GM19397 (cell line): ENCODE results near the gene NCOA3.
"Not testable (repeated sequence)": the region's sequence is repeated elsewhere in the genome, so short reads cannot be mapped to it uniquely, and the experiment has no call there.

Experiments
- ATAC-seq: cut with Tn5 transposase; IDR thresholded peaks from one replicate; pipeline ENCODE4 v1.9.1; 2021; ENCODE audit warnings: mild to moderate bottlenecking, moderate library complexity; ENCODE audit not compliant: unreplicated experiment

Gene NCOA3

DNA sequence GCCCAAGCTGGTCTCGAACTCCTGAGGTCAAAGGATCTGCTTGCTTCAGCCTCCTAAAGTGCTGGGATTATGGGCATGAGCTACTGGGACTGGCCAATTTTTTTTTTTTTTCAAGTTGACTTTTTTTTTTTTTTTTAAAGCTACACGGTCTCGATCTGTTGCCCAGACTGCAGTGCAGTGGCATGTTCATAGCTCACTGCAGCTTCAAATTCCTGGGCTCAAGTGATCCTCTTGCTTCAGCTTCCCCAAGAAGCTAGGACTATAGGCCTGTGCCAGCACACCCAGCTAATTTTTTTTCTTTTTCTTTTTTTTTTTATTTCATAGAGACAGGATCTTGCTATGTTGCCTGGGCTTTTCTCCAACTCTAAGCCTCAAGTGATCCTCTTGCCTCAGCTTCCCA is 59.5 kb downstream of the NCOA3 start:
- no peak for ATAC-seq

DNA sequence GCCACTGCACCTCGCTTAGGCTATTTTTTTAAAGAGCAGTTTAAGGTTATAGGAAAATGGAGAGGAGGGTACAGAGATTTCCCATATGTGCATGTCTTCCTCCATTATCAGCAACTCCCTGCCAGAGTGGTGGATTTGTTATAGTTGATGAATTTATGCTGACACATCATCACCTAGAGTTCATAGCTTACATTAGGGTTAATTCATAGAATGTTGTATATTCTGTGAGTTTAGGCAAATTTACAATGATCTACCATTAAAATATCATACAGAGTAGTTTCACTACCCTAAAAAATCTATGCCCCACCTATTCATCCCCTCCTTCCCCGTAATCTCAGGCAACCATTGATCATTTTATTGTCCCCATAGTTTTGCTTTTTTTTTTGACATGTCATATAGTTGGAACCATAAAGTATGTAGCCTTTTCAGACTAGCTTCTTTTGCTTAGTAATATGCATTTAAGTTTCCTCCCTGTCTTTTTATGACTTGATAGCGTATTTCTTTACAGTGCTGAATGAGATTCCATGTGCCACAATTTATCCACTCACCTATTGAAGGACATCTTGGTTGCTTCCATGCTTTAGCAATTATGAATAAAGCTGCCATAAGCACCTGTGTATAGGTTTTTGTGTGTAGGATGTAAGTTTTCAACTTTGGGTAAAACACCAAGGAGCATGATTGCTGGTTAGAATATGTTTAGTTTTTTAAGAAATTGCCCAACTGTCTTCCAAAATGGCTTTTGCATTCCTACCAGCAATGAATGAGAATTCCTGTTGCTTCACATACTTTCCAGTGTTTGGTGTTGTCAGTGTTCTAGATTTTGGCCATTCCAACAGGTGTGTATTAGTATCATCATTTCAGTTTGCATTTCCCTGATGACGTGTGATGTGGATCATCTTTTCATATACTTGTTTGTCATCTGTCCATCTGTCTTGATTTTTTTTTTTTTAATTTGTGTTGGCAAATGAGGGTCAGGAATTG is 60.2 kb downstream of the NCOA3 start:
- no peak for ATAC-seq

DNA sequence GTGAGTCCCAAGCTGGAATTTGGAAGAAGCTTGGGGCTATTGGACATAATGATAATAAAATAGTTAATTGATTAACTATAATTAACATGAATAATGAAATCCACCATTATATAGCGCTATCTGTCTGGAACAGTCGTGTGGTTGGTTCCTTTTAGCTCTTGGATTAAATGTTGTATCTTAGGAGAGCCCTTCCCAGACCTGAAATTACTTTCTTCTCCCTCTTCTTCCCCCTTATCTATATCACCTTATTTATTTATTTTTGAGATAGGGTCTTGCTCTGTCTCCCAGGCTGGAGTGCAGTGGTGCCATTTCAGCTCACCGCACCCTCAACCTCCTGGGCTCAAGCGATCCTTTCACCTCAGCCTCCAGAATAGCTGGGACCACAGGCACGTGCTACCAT is 64.6 kb downstream of the NCOA3 start:
- ATAC-seq, result no peak

DNA sequence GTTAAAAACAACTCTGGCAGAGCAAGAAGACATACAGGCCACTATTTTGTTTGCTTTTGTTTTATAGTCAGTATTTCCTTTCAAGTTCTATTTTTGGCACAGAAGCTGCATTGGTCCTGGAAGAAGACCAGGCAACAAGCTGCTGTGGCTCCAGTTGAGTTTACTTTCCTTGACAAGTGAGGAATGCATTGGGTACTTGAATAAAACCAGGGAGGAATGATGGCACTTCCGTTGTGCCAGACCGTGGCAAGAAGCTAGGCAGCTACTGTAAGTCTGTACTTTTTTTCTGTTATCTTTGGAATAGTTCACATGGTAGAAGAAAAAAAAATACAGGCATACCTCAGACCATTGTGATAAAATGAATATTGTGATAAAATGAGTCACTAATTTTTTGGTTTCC is 66.3 kb downstream of the NCOA3 start:
- no peak for ATAC-seq

DNA sequence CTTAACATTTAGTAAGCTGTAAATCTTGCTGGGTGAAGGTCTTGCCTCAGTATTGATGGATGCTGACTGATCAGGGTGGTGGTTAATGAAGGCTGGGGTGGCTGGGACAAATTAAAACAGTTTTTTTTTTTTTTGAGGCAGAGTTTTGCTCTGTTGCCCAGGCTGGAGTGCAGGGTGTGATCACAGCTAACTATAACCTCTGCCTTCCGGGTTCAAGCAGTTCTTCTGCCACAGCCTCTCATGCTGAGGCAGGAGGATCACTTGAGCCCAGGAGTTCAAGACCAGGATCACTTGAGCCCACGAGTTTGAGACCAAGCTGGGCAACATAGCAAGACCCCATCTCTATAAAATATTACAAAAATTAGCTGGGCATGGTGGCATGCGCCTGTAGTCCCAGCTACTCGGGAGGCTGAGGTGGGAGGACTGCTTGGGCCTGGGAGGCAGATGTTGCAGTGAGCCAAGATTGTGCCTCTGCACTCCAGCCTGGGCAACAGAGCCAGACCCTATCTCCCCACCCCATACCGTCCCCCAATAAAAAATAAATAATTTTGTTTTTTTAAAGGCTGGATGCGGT is 67.2 kb downstream of the NCOA3 start:
- no peak for ATAC-seq

DNA sequence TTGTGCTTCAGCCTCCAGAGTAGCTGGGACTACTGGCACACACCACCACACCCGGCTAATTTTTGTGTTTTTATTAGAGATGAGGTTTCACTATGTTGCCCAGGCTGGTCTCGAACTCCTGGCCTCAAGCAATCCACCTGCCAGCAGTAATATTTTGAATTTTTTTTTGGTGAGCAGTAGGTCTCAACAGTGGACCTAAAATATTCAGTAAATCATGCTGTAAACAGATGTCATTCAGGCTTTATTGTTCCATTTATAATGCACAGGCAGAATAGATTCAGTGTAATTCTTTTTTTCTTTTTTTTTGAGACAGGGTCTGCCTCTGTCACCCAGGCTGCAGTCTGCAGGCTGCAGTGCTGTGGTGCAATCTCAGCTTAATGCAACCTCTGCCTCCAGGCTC is 69.7 kb downstream of the NCOA3 start:
- no peak for ATAC-seq

DNA sequence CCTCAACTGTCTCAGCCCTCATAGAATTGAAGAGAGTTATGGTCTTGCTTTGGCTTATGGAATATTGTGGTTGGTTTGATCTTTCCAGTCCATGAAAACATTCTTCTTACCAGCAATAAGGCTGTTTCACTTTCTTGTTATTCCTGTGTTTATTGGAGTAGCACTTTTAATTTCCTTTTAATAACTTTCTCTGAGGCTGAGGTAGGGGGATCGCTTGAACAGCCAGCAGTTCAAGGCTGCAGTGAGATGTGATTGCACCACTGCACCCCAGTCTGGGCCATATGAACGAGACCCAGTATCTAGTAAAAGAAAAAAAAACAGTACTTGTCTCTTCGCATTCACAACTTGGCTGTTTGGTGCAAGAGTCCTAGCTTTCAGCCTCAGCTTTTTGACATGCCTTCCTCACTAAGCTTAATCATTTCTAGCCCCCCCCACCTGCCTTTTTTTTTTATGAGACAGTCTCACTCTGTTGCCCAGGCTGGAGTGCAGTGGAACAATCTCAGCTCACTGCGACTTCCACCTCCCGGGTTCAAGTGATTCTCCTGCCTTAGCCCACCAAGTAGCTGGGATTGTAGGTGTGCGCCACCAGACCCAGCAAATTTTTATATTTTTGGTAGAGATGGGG is 70.5 kb downstream of the NCOA3 start:
- ATAC-seq, result no peak

DNA sequence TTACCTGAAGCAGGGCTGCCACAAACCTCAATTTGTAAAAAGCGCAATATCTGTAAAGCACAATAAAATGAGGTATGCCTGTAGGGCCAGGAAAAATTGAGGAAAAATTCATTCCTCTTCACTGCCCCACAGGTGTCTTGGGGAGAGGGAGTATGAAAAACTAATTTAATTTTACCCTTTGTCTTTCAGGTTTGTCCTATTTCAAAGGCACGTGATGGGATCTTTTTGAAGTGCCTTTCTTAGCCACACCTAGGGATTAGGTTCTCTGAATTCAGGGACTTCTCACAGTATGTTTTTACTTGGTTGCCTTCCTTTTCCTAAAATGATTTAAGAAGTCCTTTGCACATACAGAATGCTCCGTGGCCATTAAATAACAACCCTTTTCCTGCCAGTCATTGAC is 71.9 kb downstream of the NCOA3 start:
- no peak for ATAC-seq

DNA sequence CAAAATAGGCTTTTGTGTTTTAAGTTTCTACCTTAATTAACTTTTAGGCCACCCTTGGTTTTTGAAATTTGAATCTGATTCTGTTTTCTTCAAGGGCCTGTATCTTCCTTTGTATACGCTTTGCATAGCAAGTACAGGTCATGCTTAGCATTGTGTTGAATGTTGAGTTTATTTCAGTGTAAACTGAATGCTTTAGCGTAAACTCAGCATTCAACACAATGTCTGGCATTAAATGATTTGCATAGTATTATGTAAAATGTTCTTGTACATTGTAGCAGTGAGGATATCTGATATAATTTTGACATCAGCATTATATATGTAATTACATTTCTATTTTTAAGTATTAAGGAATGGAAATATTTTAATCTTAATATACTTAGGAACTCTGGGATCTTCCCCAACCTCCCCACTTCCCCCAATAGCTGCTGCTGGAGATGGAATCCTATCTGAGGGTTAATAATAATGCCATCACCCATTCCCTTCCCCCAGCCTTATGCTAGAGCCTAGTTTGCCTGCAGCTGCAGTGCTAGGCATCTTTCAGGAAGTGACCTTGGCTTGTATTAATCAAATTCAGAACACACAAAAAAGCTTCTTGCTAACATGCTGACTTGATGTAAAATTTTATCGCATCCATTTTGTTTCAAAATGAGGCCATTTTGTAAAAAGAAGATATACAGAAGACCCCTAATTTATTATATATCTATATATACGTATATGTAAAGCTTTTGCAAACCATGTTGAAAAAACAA is 73.1 kb downstream of the NCOA3 start:
- ATAC-seq, result no peak

DNA sequence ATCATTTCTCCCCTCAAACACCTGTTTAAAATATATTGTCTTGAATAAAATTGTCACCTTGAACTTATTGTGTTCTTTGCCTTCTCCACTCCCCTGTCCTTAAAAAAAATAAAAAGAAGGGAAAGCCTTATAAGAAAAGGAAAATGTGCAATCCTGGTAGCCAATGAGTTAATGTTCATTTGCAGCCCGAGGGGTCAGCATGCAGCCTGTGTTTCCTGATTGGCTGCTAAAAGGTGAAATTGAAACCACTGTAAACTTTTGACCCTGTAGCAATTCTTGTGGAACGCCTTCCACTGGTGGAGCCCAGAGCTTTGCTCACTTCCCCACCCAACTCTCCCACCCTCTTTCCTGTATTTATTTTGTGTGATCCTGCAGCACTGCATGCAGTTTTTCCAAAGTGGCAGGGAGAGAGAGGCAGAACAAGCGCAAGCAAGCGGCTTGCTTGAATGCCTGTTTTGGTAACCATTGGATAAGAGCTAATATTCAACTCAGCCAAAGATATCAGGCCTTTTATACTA is 74.9 kb downstream of the NCOA3 start:
- no peak for ATAC-seq

DNA sequence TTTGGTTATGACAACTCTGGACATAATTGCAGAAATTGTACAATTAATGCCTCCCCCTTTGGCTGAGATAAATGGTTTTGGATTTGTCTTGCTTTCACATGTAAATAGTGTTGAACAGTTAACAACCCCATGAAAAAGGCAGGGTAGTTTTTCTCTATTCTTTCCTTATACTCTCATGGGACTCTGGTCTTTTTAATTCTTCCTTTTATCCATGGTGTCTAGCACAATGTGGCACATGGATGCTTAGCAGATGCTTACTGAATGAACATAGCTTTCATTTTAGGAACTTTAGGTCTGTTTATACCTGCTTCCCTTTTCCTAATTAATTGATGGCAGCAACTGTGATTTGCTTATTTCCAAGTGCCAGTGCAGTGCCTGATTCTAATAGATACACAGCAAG is 75.6 kb downstream of the NCOA3 start:
- no peak for ATAC-seq

DNA sequence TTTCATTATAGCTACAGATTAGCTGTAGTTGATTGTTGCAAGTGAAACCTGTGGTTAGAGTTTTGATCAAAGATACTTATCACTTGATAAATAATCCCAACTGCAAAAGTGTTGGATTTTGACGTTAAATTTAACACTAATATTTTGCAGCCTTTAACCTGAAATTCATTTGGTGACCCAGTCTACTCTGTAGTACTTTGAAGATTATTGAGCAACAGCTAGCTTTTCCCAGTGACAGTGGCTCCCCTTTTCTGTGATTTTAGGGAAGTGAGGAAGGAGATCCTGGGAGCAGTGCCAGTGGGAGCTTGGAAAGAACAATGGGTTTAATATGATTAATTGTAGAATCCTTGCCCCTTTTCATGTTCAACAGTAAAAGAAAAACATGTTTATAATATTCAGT is 76.9 kb downstream of the NCOA3 start:
- no peak for ATAC-seq

DNA sequence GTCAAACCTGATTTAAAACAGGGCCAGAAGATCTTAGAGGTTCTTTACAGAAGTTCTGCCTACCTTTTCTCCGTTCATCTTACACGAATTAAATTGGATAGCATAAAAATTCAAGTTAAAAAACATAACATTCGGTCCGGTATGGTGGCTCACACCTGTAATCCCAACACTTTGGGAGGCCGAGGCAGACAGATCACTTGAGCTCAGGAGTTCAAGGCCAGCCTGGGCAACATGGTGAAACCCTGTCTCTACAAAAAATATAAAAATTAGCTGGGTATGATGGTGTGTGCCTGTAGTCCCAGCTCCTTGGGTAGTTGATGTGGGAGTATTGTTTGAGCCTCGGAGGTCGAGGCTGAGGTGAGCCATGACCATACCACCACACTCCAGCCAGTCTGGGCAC is 79.0 kb downstream of the NCOA3 start:
- not testable (repeated sequence) for ATAC-seq

DNA sequence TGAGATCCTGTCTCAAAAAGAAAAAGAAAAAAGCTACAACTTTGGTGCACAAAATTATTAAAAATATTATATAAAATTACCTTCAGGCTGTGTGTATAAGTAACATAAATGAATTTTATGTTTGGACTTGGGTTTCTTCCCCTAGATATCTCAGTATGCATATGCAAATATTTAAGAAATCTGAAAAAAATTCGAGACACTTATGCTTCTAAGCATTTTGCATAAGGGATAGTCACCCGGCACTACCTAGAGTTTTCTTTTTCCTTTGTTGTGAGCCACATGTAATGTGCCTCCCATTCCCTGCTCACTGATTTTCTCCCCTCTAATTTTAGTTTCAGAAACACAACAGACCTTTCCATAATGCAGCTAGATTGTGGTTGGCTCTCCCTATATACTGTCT is 79.4 kb downstream of the NCOA3 start:
- no peak for ATAC-seq

DNA sequence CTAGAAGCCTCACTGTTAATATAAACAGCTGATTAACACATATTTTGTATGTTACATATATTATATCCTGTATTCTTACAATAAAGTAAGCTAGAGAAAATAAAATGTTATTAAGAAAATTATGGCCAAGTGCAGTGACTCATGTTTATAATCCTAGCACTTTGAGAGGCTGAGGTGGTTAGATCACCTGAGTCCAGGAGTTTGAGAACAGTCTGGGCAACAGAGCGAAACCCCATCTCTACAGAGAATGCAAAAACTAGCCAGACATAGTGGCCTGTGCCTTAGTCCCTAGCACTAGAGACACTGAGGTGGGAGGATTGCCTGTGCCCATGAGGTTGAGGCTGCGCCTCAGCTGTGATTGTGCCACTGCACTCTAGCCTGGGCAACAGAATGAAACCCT is 81.9 kb downstream of the NCOA3 start:
- no peak for ATAC-seq

DNA sequence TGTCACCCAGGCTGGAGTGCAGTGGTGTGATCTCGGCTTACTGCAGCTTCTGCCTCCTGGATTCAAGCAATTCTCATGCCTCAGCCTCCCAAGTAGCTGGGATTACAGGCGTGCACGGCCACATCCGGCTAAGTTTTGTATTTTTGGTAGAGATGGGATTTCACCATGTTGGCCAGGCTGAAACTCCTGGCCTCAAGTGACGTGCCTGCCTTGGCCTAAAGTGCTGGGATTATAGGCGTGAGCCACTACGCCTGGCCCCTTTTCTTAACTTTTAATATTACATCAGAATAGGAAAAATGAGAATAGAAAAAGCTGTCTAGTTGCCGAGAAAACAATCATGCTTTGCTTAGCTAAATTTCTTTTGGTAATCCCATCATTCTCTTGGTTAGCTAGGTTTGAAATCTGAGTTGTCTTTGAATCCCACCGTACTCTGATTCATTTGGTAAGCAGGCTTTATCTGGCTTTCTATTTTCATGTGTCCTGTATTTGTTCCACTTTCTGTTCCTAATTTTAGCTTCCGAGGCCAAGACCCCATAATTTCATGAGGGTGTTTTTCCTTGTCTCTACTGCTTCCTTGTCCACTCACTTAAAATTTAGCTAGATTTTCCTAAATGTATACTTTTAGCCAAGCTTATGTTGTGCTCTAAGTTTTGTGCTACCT is 83.5 kb downstream of the NCOA3 start:
- ATAC-seq, result no peak

DNA sequence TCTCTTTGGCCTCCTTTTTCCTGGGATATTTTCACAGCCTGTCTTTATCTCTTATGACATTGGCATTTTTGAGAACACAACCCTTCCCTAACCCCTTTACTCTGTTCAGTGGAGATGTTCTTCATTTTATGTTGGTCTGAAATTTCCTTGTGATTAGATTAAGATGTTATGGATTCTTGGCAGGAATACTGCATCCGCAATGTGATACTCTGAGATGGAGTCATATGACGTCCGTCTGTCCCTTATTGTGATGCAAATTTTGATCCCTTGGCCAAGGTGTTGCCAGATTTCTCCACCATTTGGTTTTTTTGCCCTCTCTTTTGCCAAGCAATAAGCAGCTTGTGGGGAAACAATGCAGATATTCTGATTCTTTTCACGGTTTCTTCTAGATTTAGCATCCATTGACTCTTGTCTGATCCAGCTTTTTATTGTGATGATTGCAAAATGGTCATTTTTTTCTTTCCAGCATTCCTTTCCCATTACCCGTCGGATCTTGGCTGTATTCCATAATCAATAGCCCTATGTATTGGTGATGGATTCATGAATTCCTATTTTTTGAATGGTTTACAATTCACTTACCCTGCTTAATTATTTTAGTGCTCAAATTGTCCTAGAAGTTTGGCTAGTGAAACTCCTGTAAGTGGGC is 85.1 kb downstream of the NCOA3 start:
- ATAC-seq, result no peak

DNA sequence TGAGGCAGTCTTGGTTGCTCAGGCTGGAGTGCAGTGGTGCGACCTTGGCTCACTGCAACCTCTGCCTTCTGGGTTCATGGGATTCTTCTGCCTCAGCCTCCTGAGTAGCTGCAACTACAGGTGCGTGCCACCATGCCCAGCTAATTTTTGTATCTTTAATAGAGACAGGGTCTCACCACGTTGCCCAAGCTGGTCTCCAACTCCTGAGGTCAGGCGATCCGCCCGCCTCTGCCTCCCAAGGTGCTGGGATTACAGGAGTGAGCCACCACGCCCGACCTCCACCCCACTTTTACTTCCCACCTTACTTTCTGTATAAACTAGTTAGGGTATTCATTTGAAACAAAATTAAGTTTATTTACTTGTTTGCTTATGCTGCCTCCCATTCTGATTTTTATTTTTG is 86.5 kb downstream of the NCOA3 start:
- ATAC-seq, result no peak

DNA sequence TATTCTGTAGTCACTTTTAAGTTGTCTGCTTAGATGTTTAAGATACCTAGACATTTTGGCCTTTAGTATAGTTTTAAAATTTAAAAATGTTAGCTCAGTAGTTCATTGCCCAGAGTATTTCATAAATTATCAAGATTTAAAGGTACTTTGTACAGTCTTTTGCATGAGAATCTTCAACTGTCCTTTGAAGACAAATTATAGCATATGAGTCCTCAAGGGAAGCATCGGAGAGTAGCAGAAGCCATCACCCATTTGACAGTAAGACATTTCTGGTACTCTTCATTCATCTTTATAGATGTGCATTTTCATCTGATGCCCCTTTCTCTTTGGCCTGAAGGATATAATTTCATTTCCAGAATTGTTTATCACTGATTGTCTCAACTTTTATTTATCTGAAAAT is 89.5 kb downstream of the NCOA3 start:
- ATAC-seq, result no peak

DNA sequence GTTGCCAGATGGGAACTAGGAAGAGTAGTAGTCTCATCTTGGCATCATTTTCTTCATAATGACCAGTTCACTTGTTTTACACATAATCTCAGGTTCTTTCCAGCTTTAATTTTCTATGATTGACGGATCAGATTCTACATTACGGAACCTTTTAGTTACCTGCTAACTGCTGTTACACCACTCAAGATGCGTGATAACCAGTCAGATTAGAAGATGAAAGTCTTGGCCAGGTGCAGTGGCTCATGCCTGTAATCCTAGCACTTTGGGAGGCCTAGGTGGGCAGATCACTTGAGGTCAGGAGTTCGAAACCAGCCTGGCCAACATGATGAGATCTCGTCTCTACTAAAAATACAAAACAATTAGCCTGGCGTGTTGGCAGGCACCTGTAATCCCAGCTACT is 92.5 kb downstream of the NCOA3 start:
- no peak for ATAC-seq
